A673 (cell line): ENCODE results near the gene POLA1. TPM values are rescaled to one million over a fixed set of nuclear protein-coding genes. Genes with fewer than 3 reads are reported as not detected.

Experiments used
- BruUV-seq: library from RNA; stranded (reverse); fragments of 400-500 nt; replicated peaks from 2 replicates; lab custom pipeline; 2021; lab: Mats Ljungman, UMichigan
- CTCF ChIA-PET: fragments of 300-600 bp; sonication (Branson Sonifier 250); formaldehyde crosslinking; loops from one replicate; lab custom pipeline; 2022; ENCODE audit warnings: antibody characterized with exemption; lab: Charles Lee
- POLR2A ChIA-PET: fragments of 300-600 bp; sonication (Branson Sonifier 250); formaldehyde crosslinking; loops from one replicate; lab custom pipeline; 2022; ENCODE audit warnings: antibody characterized with exemption; ENCODE audit not compliant: low non-redundant PET; lab: Charles Lee
- DNase-seq: peaks from one replicate; pipeline ENCODE4 v3.0.0-alpha.2; 2015; ENCODE audit warnings: low spot score
- H3K27ac ChIP-seq: fragments of 200-600 bp; sonication (generic); 2 replicates; pipeline ENCODE4 v1.5.1; 2016; ENCODE audit warnings: mixed run types, low read depth, mild to moderate bottlenecking, mixed read lengths, antibody characterized with exemption, low read length; ENCODE audit not compliant: poor library complexity, severe bottlenecking
- H3K27me3 ChIP-seq: fragments of 200-600 bp; sonication (generic); replicated peaks from 2 replicates; pipeline ENCODE4 v1.6.1; 2017; ENCODE audit warnings: mixed run types, low read depth, mild to moderate bottlenecking, mixed read lengths, antibody characterized with exemption, low read length; ENCODE audit not compliant: insufficient read depth, poor library complexity
- H3K36me3 ChIP-seq: fragments of 200-600 bp; sonication (generic); 2 replicates; pipeline ENCODE4 v1.6.1; 2016; ENCODE audit warnings: mixed run types, mild to moderate bottlenecking, mixed read lengths, antibody characterized with exemption, low read length; ENCODE audit not compliant: insufficient read depth, poor library complexity, severe bottlenecking
- H3K4me1 ChIP-seq: fragments of 200-600 bp; sonication (generic); 2 replicates; pipeline ENCODE4 v1.6.1; 2017; ENCODE audit warnings: mixed run types, mild to moderate bottlenecking, mixed read lengths, antibody characterized with exemption, low read length; ENCODE audit not compliant: insufficient read depth, poor library complexity, severe bottlenecking
- H3K4me3 ChIP-seq: fragments of 200-600 bp; sonication (generic); 2 replicates; pipeline ENCODE4 v1.5.1; 2016; ENCODE audit warnings: low read depth, mixed run types, mild to moderate bottlenecking, mixed read lengths, low read length; ENCODE audit not compliant: poor library complexity, severe bottlenecking
- H3K9me3 ChIP-seq: fragments of 200-600 bp; sonication (generic); 2 replicates; pipeline ENCODE4 v1.6.1; 2016; ENCODE audit warnings: mixed run types, low read depth, mild to moderate bottlenecking, mixed read lengths, antibody characterized with exemption, low read length; ENCODE audit not compliant: poor library complexity, severe bottlenecking
- EZH2 ChIP-seq: fragments of 200-600 bp; sonication (generic); IDR thresholded peaks from 2 replicates; pipeline ENCODE4 v1.6.1; 2017; ENCODE audit warnings: borderline replicate concordance, low read depth, mild to moderate bottlenecking, mixed read lengths, antibody characterized with exemption, low read length; ENCODE audit not compliant: poor library complexity, severe bottlenecking
- intact Hi-C: fragments of 100-400 bp; cut with micrococcal nuclease; formaldehyde crosslinking; loops from one replicate; pipeline ENCODE4 v1.10.0; 2022; ENCODE audit not compliant: unreplicated experiment
- total RNA-seq: library from RNA; stranded (reverse); gene quantifications from 2 replicates; pipeline ENCODE4 v1.2.3, GENCODE V29; 2021
- TF ChIP-seq, protein P1 (sequence below): fragments of 300-800, 200-600 bp; sonication (generic); conservative IDR thresholded peaks from 2 replicates; pipeline ENCODE4 v1.5.1; 2017; ENCODE audit warnings: low read depth, mild to moderate bottlenecking, antibody characterized with exemption, low read length, moderate library complexity, mixed read lengths

POLA1 gene
- total RNA-seq, 1 experiment from 2014 or later = 44.9 TPM

GRCh38 chrX:25004040-25004439 is 310.3 kb downstream of the POLA1 start:
- Histone ChIP-seq H3K4me3 (no peak overlapping the region), H3K4me1 (peaks cover 24% of the 10 kb centered on the region), H3K36me3 (peaks cover 30% of the 10 kb centered on the region), H3K27me3 (no peaks in the 10 kb centered on the region), H3K27ac (no peak overlapping the region), H3K9me3 (no peaks in the 10 kb centered on the region)
- POLR2A ChIA-PET = no interaction called here
- CTCF ChIA-PET = interaction anchor here (0.6 kb wide), 1 partner anchor 101 kb away, joined by 4 read pairs; no protein-coding TSS in a partner anchor
- DNase-seq = no peak
- intact Hi-C loops = no loop called here
- BruUV-seq = TSS peak; percentile 43
- TF ChIP-seq, protein P1, sequence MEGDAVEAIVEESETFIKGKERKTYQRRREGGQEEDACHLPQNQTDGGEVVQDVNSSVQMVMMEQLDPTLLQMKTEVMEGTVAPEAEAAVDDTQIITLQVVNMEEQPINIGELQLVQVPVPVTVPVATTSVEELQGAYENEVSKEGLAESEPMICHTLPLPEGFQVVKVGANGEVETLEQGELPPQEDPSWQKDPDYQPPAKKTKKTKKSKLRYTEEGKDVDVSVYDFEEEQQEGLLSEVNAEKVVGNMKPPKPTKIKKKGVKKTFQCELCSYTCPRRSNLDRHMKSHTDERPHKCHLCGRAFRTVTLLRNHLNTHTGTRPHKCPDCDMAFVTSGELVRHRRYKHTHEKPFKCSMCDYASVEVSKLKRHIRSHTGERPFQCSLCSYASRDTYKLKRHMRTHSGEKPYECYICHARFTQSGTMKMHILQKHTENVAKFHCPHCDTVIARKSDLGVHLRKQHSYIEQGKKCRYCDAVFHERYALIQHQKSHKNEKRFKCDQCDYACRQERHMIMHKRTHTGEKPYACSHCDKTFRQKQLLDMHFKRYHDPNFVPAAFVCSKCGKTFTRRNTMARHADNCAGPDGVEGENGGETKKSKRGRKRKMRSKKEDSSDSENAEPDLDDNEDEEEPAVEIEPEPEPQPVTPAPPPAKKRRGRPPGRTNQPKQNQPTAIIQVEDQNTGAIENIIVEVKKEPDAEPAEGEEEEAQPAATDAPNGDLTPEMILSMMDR = no peak
- TF ChIP-seq EZH2 = no peak

GRCh38 chrX:25004485-25005032 is 310.8 kb downstream of the POLA1 start:
- intact Hi-C loops = no loop called here
- POLR2A ChIA-PET = no interaction called here
- Histone ChIP-seq H3K27ac (no peak overlapping the region), H3K9me3 (no peaks in the 10 kb centered on the region), H3K4me1 (peaks cover 22% of the 10 kb centered on the region), H3K36me3 (peaks cover 30% of the 10 kb centered on the region), H3K27me3 (no peaks in the 10 kb centered on the region), H3K4me3 (no peak overlapping the region)
- no TSS peak for BruUV-seq
- CTCF ChIA-PET = no interaction called here
- no peak for DNase-seq
- TF ChIP-seq, protein P1 = no peak
- TF ChIP-seq EZH2 = no peak

GRCh38 chrX:25005034-25005381 is 311.3 kb downstream of the POLA1 start:
- POLR2A ChIA-PET = no interaction called here
- TF ChIP-seq EZH2 = no peak
- TF ChIP-seq, protein P1 = no peak
- intact Hi-C loops = no loop called here
- Histone ChIP-seq H3K9me3 (no peaks in the 10 kb centered on the region), H3K27ac (no peak overlapping the region), H3K4me3 (no peak overlapping the region), H3K27me3 (no peaks in the 10 kb centered on the region), H3K4me1 (peaks cover 18% of the 10 kb centered on the region), H3K36me3 (peaks cover 30% of the 10 kb centered on the region)
- CTCF ChIA-PET = no interaction called here
- no TSS peak for BruUV-seq
- no peak for DNase-seq
